Mesodermal cell (in vitro differentiated cells): Measurements from ENCODE around the gene SLC9A7. TPM values are rescaled to one million over a fixed set of nuclear protein-coding genes. Genes with fewer than 3 reads are reported as not detected.
A peak's percentile ranks its signal among the peaks of the same experiment; 100 is the strongest.
"Not testable (repeated sequence)": the region's sequence is repeated elsewhere in the genome, so short reads cannot be mapped to it uniquely, and the experiment has no call there.

ENCODE experiments used
- H3K27ac ChIP-seq: 2 replicates; pipeline ENCODE4 v1.7.0; 2013; ENCODE audit warnings: mild to moderate bottlenecking, low read depth, low read length, moderate library complexity; ENCODE audit not compliant: severe bottlenecking
- H3K36me3 ChIP-seq: 2 replicates; pipeline ENCODE4 v1.7.1; 2013; ENCODE audit warnings: mild to moderate bottlenecking, low read length, moderate library complexity; ENCODE audit not compliant: control insufficient read depth, insufficient read depth
- H3K4me1 ChIP-seq: one replicate; pipeline ENCODE4 v1.7.1; 2013; ENCODE audit warnings: mild to moderate bottlenecking, low read length; ENCODE audit not compliant: insufficient read depth, control insufficient read depth, poor library complexity, severe bottlenecking
- H3K4me3 ChIP-seq: 2 replicates; pipeline ENCODE4 v1.7.0; 2013; ENCODE audit warnings: low read length, control low read depth, mild to moderate bottlenecking; ENCODE audit not compliant: insufficient read depth, poor library complexity, severe bottlenecking; ENCODE audit errors: extremely low read depth
- H3K9me3 ChIP-seq: 2 replicates; pipeline ENCODE4 v1.7.1; 2013; ENCODE audit warnings: mild to moderate bottlenecking, low read length, moderate library complexity; ENCODE audit not compliant: control insufficient read depth
- WGBS, 2 experiments: methylation state at CpG; one replicate each; pipeline ENCODE4 v1.1.5; 2013; ENCODE audit warnings: missing lambda C conversion rate in 2 of 2; ENCODE audit not compliant: insufficient coverage in 2 of 2; 5-methylcytosine and 5-hydroxymethylcytosine counted together
- polyA plus RNA-seq, 2 experiments: library from polyadenylated mRNA; stranded (reverse); fragments of 50-300 nt; gene quantifications; one replicate each; pipeline ENCODE4 v1.2.3, GENCODE V29; 2013

The SLC9A7 gene
- polyA plus RNA-seq (2013, experiment 1 of 2), result 1.8 TPM
- 1.8 TPM for polyA plus RNA-seq (2013, experiment 2 of 2)

DNA sequence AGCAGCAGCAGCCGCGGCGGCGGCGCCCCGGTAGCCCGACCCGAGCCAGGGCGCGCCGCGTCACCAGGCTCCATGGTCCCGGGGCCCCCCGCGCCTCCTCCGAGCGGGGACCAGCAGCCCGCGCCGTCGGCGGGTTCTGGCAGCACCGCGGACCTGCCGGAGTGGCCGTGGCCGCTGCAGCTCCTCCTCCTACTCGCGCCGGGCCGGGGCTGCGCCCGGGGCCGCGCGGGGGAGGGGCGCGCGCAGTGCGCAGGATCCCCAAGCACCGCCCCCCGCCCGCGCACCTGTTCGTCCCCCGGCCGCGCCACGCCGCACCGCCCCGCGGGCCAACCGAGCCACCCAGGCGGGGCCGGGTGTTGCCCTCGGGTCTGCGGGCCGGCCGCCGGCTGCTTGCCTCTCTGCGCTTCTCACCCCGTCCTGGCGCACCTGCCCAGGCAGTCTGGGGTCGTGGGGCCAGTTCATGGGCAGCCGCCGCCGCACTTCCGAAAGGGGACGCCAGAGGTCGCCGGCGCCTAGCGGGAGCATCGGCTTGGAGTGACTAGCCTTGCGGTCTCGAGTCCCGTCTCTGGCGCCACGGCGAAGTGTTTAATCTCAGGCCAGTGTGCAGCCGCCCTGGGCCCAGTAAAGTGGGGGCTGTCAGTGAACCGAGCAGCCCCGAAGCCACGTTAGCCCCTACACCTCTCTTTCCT, at the start of gene SLC9A7:
Gene SLC9A7 (minus strand): TSS at position 163 of the 689 bp plus-strand sequence. CDS start 89 bp downstream, at position 74.
- no peaks in the 10 kb centered on the region for H3K9me3 ChIP-seq
- H3K27ac ChIP-seq, result no peak within 1 kb of the TSS
- no peaks in the 10 kb centered on the region for H3K36me3 ChIP-seq
- peak within 1 kb of the TSS; percentile 40 for H3K4me3 ChIP-seq
- H3K4me1 ChIP-seq, result peaks cover 3% of the 10 kb centered on the region
- 0 to 1% methylated on average over 7 to 33 of the region's 85 CpGs for WGBS, 2 experiments

GRCh38 chrX:46805270-46805669, 46.4 kb upstream of the SLC9A7 start:
- Histone ChIP-seq H3K27ac (no peak overlapping the region), H3K9me3 (no peaks in the 10 kb centered on the region), H3K36me3 (no peaks in the 10 kb centered on the region), H3K4me1 (no peaks in the 10 kb centered on the region), H3K4me3 (no peak overlapping the region)
- WGBS, 2 experiments, result no CpG with 5 or more reads among the region's 2 CpGs

GRCh38 chrX:46803140-46803539, 44.2 kb upstream of the SLC9A7 start:
- WGBS, 2 experiments, result 83% methylated on average over 1 of the region's 3 CpGs; no CpG with 5 or more reads in 1 of the 2 experiments
- Histone ChIP-seq H3K36me3 (no peaks in the 10 kb centered on the region), H3K4me3 (no peak overlapping the region), H3K4me1 (no peaks in the 10 kb centered on the region), H3K27ac (no peak overlapping the region), H3K9me3 (no peaks in the 10 kb centered on the region)

- WGBS, 2 experiments, result 0% methylated on average over 1 of the region's 8 CpGs
- Histone ChIP-seq H3K4me1 (peaks cover 4% of the 10 kb centered on the region), H3K27ac (no peak overlapping the region), H3K9me3 (no peaks in the 10 kb centered on the region), H3K4me3 (no peak overlapping the region), H3K36me3 (no peaks in the 10 kb centered on the region)
Measured at GRCh38 chrX:46796574-46797191, 37.8 kb upstream of the SLC9A7 start.

DNA sequence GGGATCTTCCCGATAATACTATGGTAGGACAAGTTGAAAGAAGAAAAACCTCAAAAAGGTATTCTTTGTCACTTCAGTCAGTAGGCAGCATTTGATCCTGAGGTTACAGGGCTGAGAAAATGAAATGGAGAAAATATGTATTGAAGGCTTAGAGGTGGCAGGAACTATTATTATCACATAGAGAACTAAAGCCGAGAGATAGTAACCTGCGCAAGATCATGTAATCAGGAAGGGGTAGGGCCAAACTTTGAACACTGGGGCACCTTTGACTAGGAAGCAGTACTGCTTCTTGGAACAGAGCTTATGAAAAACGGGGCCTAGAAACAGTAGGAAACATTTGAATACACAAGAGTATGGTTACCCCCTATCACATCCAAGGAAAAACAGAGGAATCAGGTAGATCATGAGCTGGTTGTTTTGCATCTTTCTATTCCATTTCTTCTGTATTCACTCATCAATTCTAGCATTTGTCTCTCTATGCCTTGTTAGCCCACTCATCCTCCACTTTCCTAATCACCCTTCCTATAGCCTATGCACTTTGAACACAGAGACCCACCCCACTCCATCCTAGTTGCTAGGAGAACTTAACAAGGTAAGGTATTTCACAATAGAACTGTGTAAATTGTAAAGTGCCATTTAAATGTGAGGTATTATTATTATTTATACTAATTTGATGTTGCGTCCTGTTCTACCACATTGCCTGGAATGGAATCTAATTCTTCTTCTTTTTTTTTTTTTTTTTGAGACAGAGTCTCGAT, 34.6 kb upstream of the SLC9A7 start:
- Histone ChIP-seq H3K4me1 (peaks cover 5% of the 10 kb centered on the region), H3K27ac (no peak overlapping the region), H3K9me3 (no peaks in the 10 kb centered on the region), H3K36me3 (no peaks in the 10 kb centered on the region), H3K4me3 (no peak overlapping the region)
- 100% methylated on average over 1 of the region's 6 CpGs; no CpG with 5 or more reads in 1 of the 2 experiments for WGBS, 2 experiments

DNA sequence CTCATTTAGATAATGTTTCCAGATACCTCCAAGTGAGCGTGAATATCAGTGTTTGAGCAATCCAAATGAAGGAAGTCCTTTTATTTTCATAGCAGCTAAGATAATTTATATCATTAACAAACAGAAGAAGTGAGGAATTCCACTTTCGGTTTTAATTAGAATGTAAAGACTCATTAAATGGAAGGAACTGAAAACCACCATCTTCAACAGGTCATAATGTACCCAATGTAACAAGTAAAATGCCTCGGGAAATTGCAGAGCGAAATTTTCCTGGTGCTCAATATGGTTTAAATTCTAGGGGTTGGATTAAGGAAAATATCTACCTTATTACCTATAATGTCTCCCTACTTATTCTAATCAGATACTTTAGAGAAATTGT, 33.9 kb upstream of the SLC9A7 start:
- Histone ChIP-seq H3K4me3 (no peak overlapping the region), H3K4me1 (peaks cover 5% of the 10 kb centered on the region), H3K36me3 (no peaks in the 10 kb centered on the region), H3K27ac (no peak overlapping the region), H3K9me3 (no peaks in the 10 kb centered on the region)
- whole genome bisulfite sequencing, 2 experiments, result no CpG with 5 or more reads among the region's 4 CpGs

GRCh38 chrX:46791927-46792809, 33.2 kb upstream of the SLC9A7 start:
- peaks cover 5% of the 10 kb centered on the region for H3K4me1 ChIP-seq
- no peak overlapping the region for H3K4me3 ChIP-seq
- H3K27ac ChIP-seq, result peak overlapping the region; percentile 61
- H3K9me3 ChIP-seq, result no peaks in the 10 kb centered on the region
- no peaks in the 10 kb centered on the region for H3K36me3 ChIP-seq
- 17 to 67% methylated on average over 1 to 2 of the region's 7 CpGs for WGBS, 2 experiments

DNA sequence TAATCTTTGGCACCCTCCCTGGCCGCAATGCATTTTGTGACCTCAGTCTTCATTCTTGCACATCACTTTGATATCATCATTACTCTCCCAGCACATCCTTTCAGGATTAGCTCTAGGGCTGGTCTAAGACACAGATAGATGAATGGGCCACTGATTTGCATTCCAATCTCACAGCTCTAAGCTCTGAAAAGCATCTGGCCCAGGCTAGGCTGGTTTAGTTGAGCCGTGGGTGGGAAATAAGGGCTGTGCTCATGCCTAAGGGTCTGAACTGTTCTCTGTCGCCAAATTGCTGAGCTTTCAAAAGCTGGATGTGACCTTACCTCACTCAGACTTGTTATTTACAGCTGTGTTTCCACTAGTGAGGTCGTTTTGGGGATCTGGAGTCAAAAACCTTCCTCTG, 30.0 kb upstream of the SLC9A7 start:
- H3K9me3 ChIP-seq, result no peaks in the 10 kb centered on the region
- WGBS, 2 experiments, result 100% methylated on average over 1 of the region's 4 CpGs; no CpG with 5 or more reads in 1 of the 2 experiments
- H3K36me3 ChIP-seq, result no peaks in the 10 kb centered on the region
- H3K4me1 ChIP-seq, result peaks cover 5% of the 10 kb centered on the region
- no peak overlapping the region for H3K4me3 ChIP-seq
- H3K27ac ChIP-seq, result no peak overlapping the region

DNA sequence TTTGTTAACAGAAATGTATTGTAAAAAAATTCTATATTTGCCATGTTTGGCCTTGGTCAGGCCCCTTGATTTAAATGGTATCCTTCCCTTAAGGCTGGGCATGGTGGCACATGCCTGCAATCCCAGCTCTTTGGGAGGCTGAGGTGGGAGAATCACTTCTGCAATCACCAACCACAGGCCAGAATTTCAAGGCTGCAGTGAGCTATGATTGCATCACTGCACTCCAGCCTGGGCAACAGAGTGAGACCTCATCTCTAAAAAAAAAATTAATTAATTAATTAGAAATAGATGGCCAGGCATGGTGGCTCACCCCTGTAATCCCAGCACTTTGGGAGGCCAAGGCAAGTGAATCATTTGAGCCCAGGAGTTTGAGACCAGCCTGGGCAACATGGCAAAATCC, 25.5 kb upstream of the SLC9A7 start:
- H3K9me3 ChIP-seq, H3K4me1 ChIP-seq, H3K4me3 ChIP-seq, H3K27ac ChIP-seq, H3K36me3 ChIP-seq: not testable (repeated sequence)

- Histone ChIP-seq H3K27ac (no peak overlapping the region), H3K9me3 (no peaks in the 10 kb centered on the region), H3K4me3 (no peak overlapping the region), H3K4me1 (no peaks in the 10 kb centered on the region), H3K36me3 (no peaks in the 10 kb centered on the region)
- 88 to 100% methylated on average over 2 of the region's 4 CpGs for WGBS, 2 experiments
Measured at GRCh38 chrX:46782034-46782433, 23.1 kb upstream of the SLC9A7 start.
